Esophagus squamous epithelium (tissue), 5 donors: Measurements from ENCODE around the gene FAM163B. TPM values are rescaled to one million over a fixed set of nuclear protein-coding genes. Genes with fewer than 3 reads are reported as not detected.

Experiments used
- DNase-seq: peaks from one replicate; lab custom pipeline; 2025; lab: John Stamatoyannopoulos, UW
- H3K27ac ChIP-seq, 4 donors: fragments of 200-600 bp; sonication (generic); one replicate each; pipeline ENCODE4 v1.5.1; 2016 to 2019; ENCODE audit warnings: mild to moderate bottlenecking in 1 of 4
- H3K27me3 ChIP-seq, 4 donors: fragments of 200-600 bp; sonication (generic); 1 replicate in 3 of 4; 2 replicates in 1 of 4; pipeline versions ENCODE4 v1.5.1 to v1.6.0; 2017 to 2021; ENCODE audit warnings: antibody characterized with exemption in 1 of 4
- H3K36me3 ChIP-seq, 3 donors: fragments of 200-600 bp; sonication (generic); one replicate each; pipeline ENCODE4 v1.5.1; 2016 to 2019
- H3K4me1 ChIP-seq, 3 donors: fragments of 200-600 bp; sonication (generic); one replicate each; pipeline ENCODE4 v1.5.1; 2017 to 2019
- H3K4me3 ChIP-seq, 4 donors: fragments of 200-600 bp; sonication (generic); 1 replicate in 3 of 4; 2 replicates in 1 of 4; pipeline ENCODE4 v1.5.1; 2016 to 2019; ENCODE audit warnings: mild to moderate bottlenecking in 2 of 4, moderate library complexity in 1 of 4
- H3K9me3 ChIP-seq, 3 donors: fragments of 200-600 bp; sonication (generic); one replicate each; pipeline ENCODE4 v1.5.1; 2016 to 2019
- POLR2A ChIP-seq, 4 donors: fragments of 450-650 bp; IDR thresholded peaks; one replicate each; pipeline ENCODE4 v1.6.1; 2017; ENCODE audit warnings: antibody characterized with exemption in 4 of 4, mild to moderate bottlenecking in 4 of 4, moderate library complexity in 3 of 4
- WGBS, 2 donors: methylation state at CpG; one replicate each; pipeline ENCODE4 v1.1.5; 2018; 5-methylcytosine and 5-hydroxymethylcytosine counted together
- intact Hi-C: fragments of 100-400 bp; cut with DNase I; formaldehyde crosslinking; loops from one replicate; pipeline ENCODE4 v1.15.0; 2022
- total RNA-seq, 4 donors: library from RNA; depleted of rRNA; stranded (reverse); fragments of >200 nt; gene quantifications; one replicate each; pipeline ENCODE4 v1.1.0, GENCODE V29; 2016
- TF ChIP-seq, protein P1 (sequence below), 6 experiments: fragments of 450-650 bp in 4 of 6; fragments of 200-600 bp in 2 of 6; sonication (generic) in 2 of 6; IDR thresholded peaks; one replicate each; pipeline ENCODE4 v1.5.1; 2016 to 2019; ENCODE audit warnings: antibody characterized with exemption in 6 of 6, mild to moderate bottlenecking in 4 of 6, moderate library complexity in 4 of 6
- donor health status: DM: yes; HTN: yes; CAD: no.

FAM163B gene
- total RNA-seq, 4 donors from 2014 or later = not detected

DNA sequence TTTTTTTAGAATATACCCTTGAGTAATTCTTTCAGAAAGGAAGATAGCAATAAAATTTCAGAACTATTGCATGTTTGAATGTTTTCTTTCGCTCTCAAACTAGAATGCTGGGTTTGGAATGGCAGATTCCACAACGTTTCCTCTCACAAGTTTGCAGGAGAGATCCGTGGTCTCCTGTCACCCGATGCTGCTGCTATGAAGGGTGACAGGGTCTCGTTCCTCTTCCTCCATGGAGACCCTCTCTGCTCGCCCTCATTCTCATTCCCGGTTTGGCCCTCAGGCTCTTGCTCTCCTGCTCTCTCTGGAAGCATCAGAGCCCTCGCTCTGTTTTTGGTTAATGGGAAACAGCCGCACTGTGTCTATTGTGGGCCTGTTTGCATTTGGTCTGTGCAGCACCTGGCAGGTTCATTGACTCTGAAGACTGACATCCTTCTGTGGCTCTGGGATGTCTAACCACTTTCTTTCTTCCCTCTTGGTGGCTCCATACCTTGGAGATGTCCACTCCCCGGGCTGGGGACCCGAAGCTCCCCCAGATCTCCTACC lies 12.6 kb upstream of the FAM163B start:
- Histone ChIP-seq H3K27me3 (peaks cover 0 to 76% (median 1%) of the 10 kb centered on the region in 4 donors), H3K4me3 (no peak overlapping the region), H3K4me1 (no peaks in the 10 kb centered on the region), H3K27ac (no peak overlapping the region), H3K36me3 (no peaks in the 10 kb centered on the region), H3K9me3 (peaks cover 0 to 9% (median 5%) of the 10 kb centered on the region in 3 donors)
- 45 to 69% methylated on average over 11 of the region's 11 CpGs for WGBS, 2 donors
- DNase-seq = no peak
- intact Hi-C loops = no loop called here
- TF ChIP-seq, protein P1, sequence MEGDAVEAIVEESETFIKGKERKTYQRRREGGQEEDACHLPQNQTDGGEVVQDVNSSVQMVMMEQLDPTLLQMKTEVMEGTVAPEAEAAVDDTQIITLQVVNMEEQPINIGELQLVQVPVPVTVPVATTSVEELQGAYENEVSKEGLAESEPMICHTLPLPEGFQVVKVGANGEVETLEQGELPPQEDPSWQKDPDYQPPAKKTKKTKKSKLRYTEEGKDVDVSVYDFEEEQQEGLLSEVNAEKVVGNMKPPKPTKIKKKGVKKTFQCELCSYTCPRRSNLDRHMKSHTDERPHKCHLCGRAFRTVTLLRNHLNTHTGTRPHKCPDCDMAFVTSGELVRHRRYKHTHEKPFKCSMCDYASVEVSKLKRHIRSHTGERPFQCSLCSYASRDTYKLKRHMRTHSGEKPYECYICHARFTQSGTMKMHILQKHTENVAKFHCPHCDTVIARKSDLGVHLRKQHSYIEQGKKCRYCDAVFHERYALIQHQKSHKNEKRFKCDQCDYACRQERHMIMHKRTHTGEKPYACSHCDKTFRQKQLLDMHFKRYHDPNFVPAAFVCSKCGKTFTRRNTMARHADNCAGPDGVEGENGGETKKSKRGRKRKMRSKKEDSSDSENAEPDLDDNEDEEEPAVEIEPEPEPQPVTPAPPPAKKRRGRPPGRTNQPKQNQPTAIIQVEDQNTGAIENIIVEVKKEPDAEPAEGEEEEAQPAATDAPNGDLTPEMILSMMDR (IDR thresholded peaks at IDR 0.05) = no peak
- TF ChIP-seq POLR2A (IDR thresholded peaks at IDR 0.05) = no peak

DNA sequence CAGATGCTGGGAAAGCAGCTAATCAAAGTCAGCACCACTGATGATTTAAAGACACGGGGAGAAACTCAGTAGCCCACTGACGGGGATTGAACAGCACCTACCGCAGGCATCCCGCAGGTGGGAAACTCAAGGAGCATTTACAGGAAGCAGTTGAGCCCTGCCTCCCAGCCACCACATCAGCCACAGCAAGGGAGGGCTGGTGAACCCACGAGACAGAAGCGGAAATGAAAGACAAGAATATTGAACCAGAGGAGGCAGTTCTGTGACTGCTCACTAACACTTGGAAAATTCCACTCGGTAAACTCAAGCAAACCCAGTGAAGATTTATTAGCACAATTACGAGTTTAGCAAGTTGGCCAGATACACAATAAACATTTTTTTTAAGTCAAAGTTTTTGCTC lies 10.6 kb upstream of the FAM163B start:
- Histone ChIP-seq H3K4me3 (no peak overlapping the region), H3K27ac (no peak overlapping the region), H3K36me3 (no peaks in the 10 kb centered on the region), H3K4me1 (no peaks in the 10 kb centered on the region), H3K27me3 (peaks cover 0 to 96% (median 4%) of the 10 kb centered on the region in 4 donors), H3K9me3 (no peaks in the 10 kb centered on the region)
- intact Hi-C loops = no loop called here
- TF ChIP-seq, protein P1 (IDR thresholded peaks at IDR 0.05) = no peak
- TF ChIP-seq POLR2A (IDR thresholded peaks at IDR 0.05) = no peak
- 11 to 15% methylated on average over 8 of the region's 8 CpGs for WGBS, 2 donors
- no peak for DNase-seq

DNA sequence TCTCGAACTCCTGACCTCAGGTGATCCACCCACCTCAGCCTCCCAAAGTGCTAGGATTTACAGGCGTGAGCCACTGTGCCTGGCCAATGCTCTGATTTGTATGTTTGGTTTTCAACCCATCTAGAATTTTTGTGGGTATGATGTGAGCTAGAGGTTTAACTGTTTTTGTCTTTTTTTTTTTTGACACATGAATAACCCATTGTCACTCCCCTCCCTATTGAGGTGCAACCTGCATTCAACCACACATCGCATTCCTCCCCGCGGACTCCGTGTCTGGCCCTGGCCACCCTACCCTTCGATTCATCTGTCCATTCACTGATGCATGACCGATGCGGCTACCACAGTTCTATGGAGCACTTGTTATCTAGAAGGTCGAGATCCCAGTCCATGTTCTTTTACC lies 9.5 kb upstream of the FAM163B start:
- 77 to 79% methylated on average over 10 of the region's 10 CpGs for WGBS, 2 donors
- H3K36me3 ChIP-seq = no peaks in the 10 kb centered on the region
- no peaks in the 10 kb centered on the region for H3K4me1 ChIP-seq
- no peaks in the 10 kb centered on the region for H3K9me3 ChIP-seq
- H3K4me3 ChIP-seq = no peak overlapping the region
- no peak overlapping the region for H3K27ac ChIP-seq
- no peak for DNase-seq
- intact Hi-C loops = no loop called here
- no peak for TF ChIP-seq POLR2A (IDR thresholded peaks at IDR 0.05)
- TF ChIP-seq, protein P1 (IDR thresholded peaks at IDR 0.05) = no peak
- H3K27me3 ChIP-seq = peaks cover 0 to 96% (median 4%) of the 10 kb centered on the region in 4 donors

DNA sequence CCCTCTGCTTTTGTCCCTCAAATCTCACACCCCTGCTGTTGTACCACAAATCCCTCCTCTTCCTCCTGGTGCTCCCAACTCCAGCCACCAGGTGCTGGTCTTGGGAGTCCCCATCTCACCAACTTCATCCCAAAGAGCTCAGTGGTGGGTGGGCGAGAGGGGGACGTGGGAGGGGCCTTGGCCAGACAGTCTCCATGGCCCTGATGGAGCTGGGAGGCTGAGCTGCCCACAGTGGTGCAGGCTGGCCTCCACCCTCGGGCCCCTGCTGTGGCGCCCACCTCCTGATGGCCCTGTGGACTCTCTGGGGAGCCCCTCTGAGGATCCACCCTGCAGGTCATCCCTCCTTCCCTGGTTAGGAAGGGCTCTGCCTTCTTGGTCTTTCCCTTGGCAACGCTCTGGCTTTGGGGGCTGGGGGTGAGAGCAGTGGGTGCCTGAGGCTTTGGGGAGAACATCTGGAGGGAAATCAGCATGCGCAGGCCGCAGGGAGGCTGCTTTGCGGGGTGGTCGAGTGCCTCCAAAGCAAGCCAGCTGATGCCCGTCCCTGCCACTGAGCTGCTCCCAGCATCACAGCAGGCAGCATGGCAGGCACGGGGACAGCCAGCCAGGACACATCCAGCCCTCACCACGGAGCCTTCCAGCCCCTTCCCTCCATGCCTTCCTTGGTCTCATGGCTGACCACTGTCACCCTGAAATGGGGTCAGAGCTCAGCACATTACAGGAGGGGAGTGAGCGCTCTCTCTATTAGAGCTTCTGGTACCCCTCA lies 7.6 kb upstream of the FAM163B start:
- Histone ChIP-seq H3K27ac (no peak overlapping the region), H3K36me3 (no peaks in the 10 kb centered on the region), H3K9me3 (no peaks in the 10 kb centered on the region), H3K4me1 (no peaks in the 10 kb centered on the region), H3K4me3 (no peak overlapping the region), H3K27me3 (peaks cover 0 to 96% (median 4%) of the 10 kb centered on the region in 4 donors)
- 37 to 66% methylated on average over 4 to 5 of the region's 13 CpGs for WGBS, 2 donors
- no peak for TF ChIP-seq POLR2A (IDR thresholded peaks at IDR 0.05)
- TF ChIP-seq, protein P1 (IDR thresholded peaks at IDR 0.05) = no peak
- intact Hi-C loops = no loop called here
- DNase-seq = no peak

DNA sequence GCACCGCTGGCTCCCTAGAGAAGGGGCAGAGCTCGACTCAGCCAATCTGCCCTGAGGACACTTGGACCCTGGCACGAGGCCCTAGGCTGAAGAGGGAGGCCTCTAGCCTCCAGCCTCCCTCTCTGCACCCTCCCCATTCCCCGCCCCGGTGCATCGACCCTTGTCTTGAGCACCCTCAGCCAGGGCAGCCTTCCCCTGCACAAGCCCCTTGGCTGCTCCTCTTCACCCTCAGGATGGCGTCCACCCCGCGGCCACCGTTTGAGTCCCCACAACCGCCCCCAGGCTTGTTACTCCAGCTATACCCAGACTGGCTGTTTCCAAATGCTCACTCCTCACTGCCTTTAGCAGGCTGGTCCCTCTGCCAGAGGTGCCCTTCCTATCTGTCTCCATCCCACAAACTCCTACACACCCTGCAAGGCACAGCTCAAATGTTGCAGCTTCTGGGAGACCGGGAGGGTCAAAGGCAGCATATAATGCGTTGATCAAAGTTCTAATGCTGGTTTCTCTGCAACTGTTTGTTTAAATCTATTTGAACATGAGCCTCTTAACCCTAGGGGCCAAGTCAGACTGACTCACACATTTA lies 6.5 kb upstream of the FAM163B start:
- no peak overlapping the region for H3K4me3 ChIP-seq
- intact Hi-C loops = no loop called here
- H3K36me3 ChIP-seq = no peaks in the 10 kb centered on the region
- no peak overlapping the region for H3K27ac ChIP-seq
- DNase-seq = no peak
- WGBS, 2 donors = 66 to 81% methylated on average over 10 to 13 of the region's 13 CpGs
- H3K27me3 ChIP-seq = peaks cover 0 to 98% (median 4%) of the 10 kb centered on the region in 4 donors
- H3K4me1 ChIP-seq = no peaks in the 10 kb centered on the region
- H3K9me3 ChIP-seq = no peaks in the 10 kb centered on the region
- TF ChIP-seq, protein P1 (IDR thresholded peaks at IDR 0.05) = no peak
- TF ChIP-seq POLR2A (IDR thresholded peaks at IDR 0.05) = no peak
